IMR-90 (cell line): ENCODE measurements around the gene STK10. TPM values are rescaled to one million over a fixed set of nuclear protein-coding genes. Genes with fewer than 3 reads are reported as not detected.

Experiments used
- ATAC-seq: fragments of 200-7000 bp; cut with Tn5 transposase; 2 replicates; pipeline ENCODE4 v1.9.1; 2020; ENCODE audit warnings: low read depth, mild to moderate bottlenecking, moderate library complexity
- BruUV-seq: library from RNA; stranded (reverse); fragments of 400-500 nt; replicated peaks from 2 replicates; lab custom pipeline; 2021; lab: Mats Ljungman, UMichigan
- CTCF ChIA-PET: fragments of 300-600 bp; formaldehyde crosslinking; extraction: SDS; loops from one replicate; lab custom pipeline; 2021; ENCODE audit warnings: antibody characterized with exemption; lab: Yijun Ruan, JAX
- POLR2A ChIA-PET: fragments of 300-600 bp; sonication (Branson Sonifier 250); formaldehyde crosslinking; loops from one replicate; lab custom pipeline; 2022; ENCODE audit warnings: antibody characterized with exemption; ENCODE audit not compliant: unreplicated experiment; lab: Charles Lee
- DNase-seq: peaks from one replicate; pipeline ENCODE4 v3.0.0; 2013
- H2AFZ ChIP-seq: replicated peaks from 2 replicates; pipeline ENCODE3; 2013; ENCODE audit warnings: low read length, mild to moderate bottlenecking; ENCODE audit not compliant: poor library complexity
- H2AK5ac ChIP-seq: 2 replicates; pipeline ENCODE4 v1.6.1; 2013; ENCODE audit warnings: low read depth, low read length, inconsistent platforms
- H2AK9ac ChIP-seq: replicated peaks from 2 replicates; pipeline ENCODE3; 2013; ENCODE audit warnings: mild to moderate bottlenecking, low read depth, low read length, moderate library complexity; ENCODE audit not compliant: poor library complexity
- H2BK120ac ChIP-seq: 2 replicates; pipeline ENCODE4 v1.6.1; 2013; ENCODE audit warnings: low read depth, low read length, inconsistent platforms
- H2BK15ac ChIP-seq: 3 replicates; pipeline ENCODE4 v1.6.1; 2013; ENCODE audit warnings: low read depth, low read length, inconsistent platforms
- H2BK20ac ChIP-seq: 2 replicates; pipeline ENCODE4 v1.6.1; 2013; ENCODE audit warnings: low read depth, mild to moderate bottlenecking, inconsistent platforms, low read length, moderate library complexity
- H2BK5ac ChIP-seq: 2 replicates; pipeline ENCODE4 v1.6.1; 2013; ENCODE audit warnings: mild to moderate bottlenecking, low read depth, low read length, inconsistent platforms; ENCODE audit not compliant: poor library complexity, severe bottlenecking
- H3K14ac ChIP-seq: replicated peaks from 2 replicates; pipeline ENCODE4 v1.6.1; 2013; ENCODE audit warnings: low read depth, low read length, inconsistent platforms
- H3K18ac ChIP-seq: 2 replicates; pipeline ENCODE4 v1.6.1; 2013; ENCODE audit warnings: low read depth, low read length, control low read depth
- H3K23ac ChIP-seq: 2 replicates; pipeline ENCODE4 v1.6.1; 2013; ENCODE audit warnings: low read depth, low read length, inconsistent platforms
- H3K27ac ChIP-seq: 2 replicates; pipeline ENCODE4 v1.5.1; 2013; ENCODE audit warnings: mild to moderate bottlenecking, control low read depth, low read length; ENCODE audit not compliant: insufficient read depth
- H3K27me3 ChIP-seq: 2 replicates; pipeline ENCODE4 v1.6.1; 2013; ENCODE audit warnings: low read length; ENCODE audit not compliant: control insufficient read depth, insufficient read depth
- H3K36me3 ChIP-seq: 2 replicates; pipeline ENCODE4 v1.6.1; 2013; ENCODE audit warnings: low read length, mixed read lengths; ENCODE audit not compliant: control insufficient read depth, insufficient read depth
- H3K4ac ChIP-seq: 2 replicates; pipeline ENCODE4 v1.6.1; 2013; ENCODE audit warnings: low read depth, low read length, inconsistent platforms
- H3K4me1 ChIP-seq: 2 replicates; pipeline ENCODE4 v1.6.1; 2013; ENCODE audit warnings: low read length, mixed read lengths; ENCODE audit not compliant: control insufficient read depth, insufficient read depth
- H3K4me2 ChIP-seq: 2 replicates; pipeline ENCODE4 v1.6.1; 2013; ENCODE audit warnings: low read depth, mild to moderate bottlenecking, control low read depth, low read length, moderate library complexity
- H3K4me3 ChIP-seq: 2 replicates; pipeline ENCODE4 v1.5.1; 2013; ENCODE audit warnings: low read depth, mild to moderate bottlenecking, control low read depth, low read length, moderate library complexity; ENCODE audit not compliant: insufficient read depth
- H3K56ac ChIP-seq: 2 replicates; pipeline ENCODE4 v1.6.1; 2013; ENCODE audit warnings: low read length, inconsistent platforms; ENCODE audit not compliant: insufficient read depth; ENCODE audit errors: extremely low read depth
- H3K79me1 ChIP-seq, 2 experiments: 2 replicates each; pipeline ENCODE4 v1.6.1; 2013; ENCODE audit warnings: low read length in 2 of 2, inconsistent platforms in 1 of 2, low read depth in 1 of 2
- H3K9ac ChIP-seq: 2 replicates; pipeline ENCODE4 v1.6.1; 2013; ENCODE audit warnings: low read depth, low read length, control low read depth
- H3K9me1 ChIP-seq: 2 replicates; pipeline ENCODE4 v1.6.1; 2013; ENCODE audit warnings: low read length, inconsistent platforms; ENCODE audit not compliant: insufficient read depth
- H3K9me3 ChIP-seq: 2 replicates; pipeline ENCODE4 v1.6.1; 2013; ENCODE audit warnings: low read length; ENCODE audit not compliant: control insufficient read depth, insufficient read depth
- H4K20me1 ChIP-seq: 2 replicates; pipeline ENCODE4 v1.6.1; 2013; ENCODE audit warnings: low read length, inconsistent platforms; ENCODE audit not compliant: insufficient read depth
- H4K5ac ChIP-seq: 2 replicates; pipeline ENCODE4 v1.6.1; 2013; ENCODE audit warnings: mild to moderate bottlenecking, low read depth, low read length, control low read depth
- H4K8ac ChIP-seq, 2 experiments: 2 replicates each; pipeline ENCODE4 v1.6.1; 2013; ENCODE audit warnings: low read depth in 2 of 2, low read length in 2 of 2, control low read depth in 1 of 2, inconsistent platforms in 1 of 2
- H4K91ac ChIP-seq: 2 replicates; pipeline ENCODE4 v1.6.1; 2013; ENCODE audit warnings: low read depth, low read length, inconsistent platforms; ENCODE audit not compliant: insufficient read depth
- BHLHE40 ChIP-seq: fragments of 150-350 bp; IDR thresholded peaks from 2 replicates; pipeline ENCODE4 v1.6.1; 2016; ENCODE audit warnings: mild to moderate bottlenecking, low read depth, low read length
- CEBPB ChIP-seq: IDR thresholded peaks from 2 replicates; pipeline ENCODE4 v1.6.1; 2012; ENCODE audit warnings: low read depth, low read length, improper control_type of control experiment
- CHD1 ChIP-seq: IDR thresholded peaks from 2 replicates; pipeline ENCODE4 v1.6.1; 2012; ENCODE audit warnings: low read depth, low read length, improper control_type of control experiment
- FOS ChIP-seq: fragments of 150-350 bp; IDR thresholded peaks from 2 replicates; pipeline ENCODE4 v1.6.1; 2016; ENCODE audit warnings: low read depth, low read length
- MAFK ChIP-seq: IDR thresholded peaks from 2 replicates; pipeline ENCODE4 v1.6.1; 2012; ENCODE audit warnings: low read depth, low read length, improper control_type of control experiment
- MAZ ChIP-seq: IDR thresholded peaks from 2 replicates; pipeline ENCODE4 v1.6.1; 2012; ENCODE audit warnings: low read depth, mild to moderate bottlenecking, low read length, improper control_type of control experiment, moderate library complexity, borderline replicate concordance
- NFE2L2 ChIP-seq: fragments of 150-350 bp; IDR thresholded peaks from 2 replicates; pipeline ENCODE4 v1.6.1; 2016; ENCODE audit warnings: low read depth, mild to moderate bottlenecking, low read length
- POLR2A ChIP-seq: IDR thresholded peaks from 2 replicates; pipeline ENCODE4 v1.6.1; 2012; ENCODE audit warnings: mild to moderate bottlenecking, low read depth, low read length
- RAD21 ChIP-seq: IDR thresholded peaks from 2 replicates; pipeline ENCODE4 v1.6.1; 2012; ENCODE audit warnings: low read length, improper control_type of control experiment
- RCOR1 ChIP-seq: IDR thresholded peaks from 2 replicates; pipeline ENCODE4 v1.6.1; 2012; ENCODE audit warnings: mild to moderate bottlenecking, low read length, improper control_type of control experiment; ENCODE audit not compliant: insufficient replicate concordance
- RFX5 ChIP-seq: IDR thresholded peaks from 2 replicates; pipeline ENCODE4 v1.8.0; 2012; ENCODE audit warnings: low read depth, mild to moderate bottlenecking, low read length, moderate library complexity
- SMC3 ChIP-seq: fragments of 150-350 bp; IDR thresholded peaks from 2 replicates; pipeline ENCODE4 v1.6.1; 2016; ENCODE audit warnings: low read depth, mild to moderate bottlenecking, antibody characterized with exemption, low read length, moderate library complexity
- WGBS, 2 experiments: methylation state at CpG; one replicate each; pipeline versions ENCODE4 v1.1.5 to v1.1.7; 2013; ENCODE audit warnings: missing lambda C conversion rate in 2 of 2; ENCODE audit not compliant: insufficient read length in 1 of 2; ENCODE audit errors: extremely low coverage in 2 of 2; 5-methylcytosine and 5-hydroxymethylcytosine counted together
- dilution Hi-C: fragments of 300-500 bp; cut with HindIII; formaldehyde crosslinking; loops from one replicate; pipeline ENCODE4 v1.14.3; 2018; ENCODE audit warnings: low sequenced_read_pairs; ENCODE audit not compliant: unreplicated experiment
- in situ Hi-C: fragments of 300-500 bp; cut with MboI; formaldehyde crosslinking; loops from 3 replicates; pipeline ENCODE4 v1.14.3; 2019; ENCODE audit warnings: low sequenced_read_pairs, inconsistent platforms, mixed read lengths
- intact Hi-C: fragments of 100-400 bp; cut with micrococcal nuclease; formaldehyde crosslinking; loops from 2 replicates; pipeline ENCODE4 v1.10.0; 2022
- polyA plus RNA-seq, 3 experiments: library from polyadenylated mRNA; depleted of rRNA; stranded (reverse); fragments of >200 nt; gene quantifications; 2 replicates each; pipeline ENCODE4 v1.2.3, GENCODE V29; 2012; ENCODE audit warnings: low replicate concordance in 1 of 3
- total RNA-seq: library from RNA; depleted of rRNA; stranded (reverse); fragments of >200 nt; gene quantifications from 2 replicates; pipeline ENCODE4 v1.2.3, GENCODE V29; 2012
- TF ChIP-seq, protein P1 (sequence below): fragments of 150-350 bp; IDR thresholded peaks from 2 replicates; pipeline ENCODE4 v1.6.1; 2017; ENCODE audit warnings: mild to moderate bottlenecking, antibody characterized with exemption, low read length, low read depth
- TF ChIP-seq, protein P2 (sequence below): conservative IDR thresholded peaks from 2 replicates; pipeline ENCODE4 v1.5.1; 2012; ENCODE audit warnings: mild to moderate bottlenecking, low read depth, low read length, improper control_type of control experiment
- TF ChIP-seq, protein P3 (sequence below): fragments of 150-350 bp; IDR thresholded peaks from 2 replicates; pipeline ENCODE4 v1.6.1; 2016; ENCODE audit warnings: low read depth, mild to moderate bottlenecking, low read length, moderate library complexity, borderline replicate concordance

Gene STK10
- total and polyA plus RNA-seq, 2 of the 4 experiments (the other 2 are of a cell fraction), result 15.4 to 18.5 TPM

DNA sequence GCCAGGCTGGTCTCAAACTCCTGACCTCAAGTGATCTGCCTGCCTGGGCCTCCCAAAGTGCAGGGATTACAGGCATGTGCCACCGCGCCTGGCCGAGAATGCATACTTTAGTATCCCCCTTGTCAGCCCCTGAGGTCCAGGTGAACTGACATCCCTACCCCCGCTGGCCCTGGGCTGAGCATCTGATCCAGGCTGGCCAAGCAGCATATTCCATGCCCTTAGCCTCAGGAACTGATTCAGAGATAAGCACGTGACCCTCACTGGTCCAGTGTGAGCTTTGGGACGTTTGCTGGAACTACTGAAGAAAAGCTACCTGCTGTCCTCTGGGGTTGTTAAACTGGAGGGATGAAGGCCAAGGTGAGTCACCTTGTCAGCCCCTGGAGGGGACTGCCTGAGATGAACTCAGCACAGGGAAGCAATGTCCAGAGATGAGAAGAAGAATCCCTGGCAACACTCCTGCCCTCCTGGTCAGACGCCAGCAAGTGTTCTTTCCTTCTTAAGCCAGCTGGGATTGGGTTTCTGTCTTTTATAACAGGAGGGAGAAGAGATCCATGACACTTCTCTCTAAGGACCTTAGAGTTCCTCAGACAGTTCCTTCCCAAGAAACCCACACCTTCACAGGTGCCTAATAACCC is 122.5 kb downstream of the STK10 start:
- Histone ChIP-seq H2AFZ (peak overlapping the region; percentile 1), H2BK120ac (no peak overlapping the region), H3K4me3 (no peak overlapping the region), H3K9ac (no peak overlapping the region), H3K9me3 (no peaks in the 10 kb centered on the region), H3K4me2 (no peak overlapping the region), H4K8ac (no peak overlapping the region), H2BK15ac (no peak overlapping the region), H3K18ac (no peak overlapping the region), H3K79me1 (no peaks in the 10 kb centered on the region; a peak in 1 of 4 replicates), H3K36me3 (peaks cover 26% of the 10 kb centered on the region), H2BK5ac (no peak overlapping the region), H3K14ac (no peak overlapping the region), H4K5ac (no peak overlapping the region), H3K4me1 (no peaks in the 10 kb centered on the region), H2BK20ac (no peak overlapping the region), H3K23ac (no peak overlapping the region), H4K20me1 (no peaks in the 10 kb centered on the region), H2AK5ac (no peak overlapping the region), H2AK9ac (no peak overlapping the region), H3K56ac (no peak overlapping the region), H3K27me3 (no peaks in the 10 kb centered on the region), H3K9me1 (no peaks in the 10 kb centered on the region), H3K27ac (no peak overlapping the region), H3K4ac (no peak overlapping the region), H4K91ac (no peak overlapping the region)
- intact Hi-C loops, result no loop called here
- ChIA-PET POLR2A (no interaction called here), CTCF (interaction anchor here (0.6 kb wide), 1 partner anchor 128 kb away, joined by 3 read pairs; no protein-coding TSS in a partner anchor)
- DNase-seq (peak; percentile 30), ATAC-seq (peak; percentile 21; the same call in 1 of the 2 replicates)
- dilution Hi-C loops, result no loop called here
- TF ChIP-seq NFE2L2 (no peak), FOS (no peak), BHLHE40 (no peak), POLR2A (no peak), SMC3 (no peak), RAD21 (no peak), CHD1 (no peak), RCOR1 (no peak), RFX5 (no peak), MAFK (no peak), MAZ (no peak), CEBPB (no peak)
- TF ChIP-seq, protein P1, sequence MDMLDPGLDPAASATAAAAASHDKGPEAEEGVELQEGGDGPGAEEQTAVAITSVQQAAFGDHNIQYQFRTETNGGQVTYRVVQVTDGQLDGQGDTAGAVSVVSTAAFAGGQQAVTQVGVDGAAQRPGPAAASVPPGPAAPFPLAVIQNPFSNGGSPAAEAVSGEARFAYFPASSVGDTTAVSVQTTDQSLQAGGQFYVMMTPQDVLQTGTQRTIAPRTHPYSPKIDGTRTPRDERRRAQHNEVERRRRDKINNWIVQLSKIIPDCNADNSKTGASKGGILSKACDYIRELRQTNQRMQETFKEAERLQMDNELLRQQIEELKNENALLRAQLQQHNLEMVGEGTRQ, result no peak
- TF ChIP-seq, protein P2, sequence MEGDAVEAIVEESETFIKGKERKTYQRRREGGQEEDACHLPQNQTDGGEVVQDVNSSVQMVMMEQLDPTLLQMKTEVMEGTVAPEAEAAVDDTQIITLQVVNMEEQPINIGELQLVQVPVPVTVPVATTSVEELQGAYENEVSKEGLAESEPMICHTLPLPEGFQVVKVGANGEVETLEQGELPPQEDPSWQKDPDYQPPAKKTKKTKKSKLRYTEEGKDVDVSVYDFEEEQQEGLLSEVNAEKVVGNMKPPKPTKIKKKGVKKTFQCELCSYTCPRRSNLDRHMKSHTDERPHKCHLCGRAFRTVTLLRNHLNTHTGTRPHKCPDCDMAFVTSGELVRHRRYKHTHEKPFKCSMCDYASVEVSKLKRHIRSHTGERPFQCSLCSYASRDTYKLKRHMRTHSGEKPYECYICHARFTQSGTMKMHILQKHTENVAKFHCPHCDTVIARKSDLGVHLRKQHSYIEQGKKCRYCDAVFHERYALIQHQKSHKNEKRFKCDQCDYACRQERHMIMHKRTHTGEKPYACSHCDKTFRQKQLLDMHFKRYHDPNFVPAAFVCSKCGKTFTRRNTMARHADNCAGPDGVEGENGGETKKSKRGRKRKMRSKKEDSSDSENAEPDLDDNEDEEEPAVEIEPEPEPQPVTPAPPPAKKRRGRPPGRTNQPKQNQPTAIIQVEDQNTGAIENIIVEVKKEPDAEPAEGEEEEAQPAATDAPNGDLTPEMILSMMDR, result no peak
- TF ChIP-seq, protein P3, sequence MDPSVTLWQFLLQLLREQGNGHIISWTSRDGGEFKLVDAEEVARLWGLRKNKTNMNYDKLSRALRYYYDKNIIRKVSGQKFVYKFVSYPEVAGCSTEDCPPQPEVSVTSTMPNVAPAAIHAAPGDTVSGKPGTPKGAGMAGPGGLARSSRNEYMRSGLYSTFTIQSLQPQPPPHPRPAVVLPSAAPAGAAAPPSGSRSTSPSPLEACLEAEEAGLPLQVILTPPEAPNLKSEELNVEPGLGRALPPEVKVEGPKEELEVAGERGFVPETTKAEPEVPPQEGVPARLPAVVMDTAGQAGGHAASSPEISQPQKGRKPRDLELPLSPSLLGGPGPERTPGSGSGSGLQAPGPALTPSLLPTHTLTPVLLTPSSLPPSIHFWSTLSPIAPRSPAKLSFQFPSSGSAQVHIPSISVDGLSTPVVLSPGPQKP, result no peak
- BruUV-seq, result no TSS peak
- in situ Hi-C loops, result no loop called here
- WGBS, 2 experiments, result no CpG with 5 or more reads among the region's 7 CpGs
